ENCODE measurements around the gene FAM210A.

Gene FAM210A

GRCh38 chr18:13643261-13643751 is 83.1 kb downstream of the FAM210A start:
- DNase-seq = no peak

- DNase-seq = no peak
These were observed 83.9 kb downstream of the FAM210A start for GRCh38 chr18:13642440-13642827.

- DNase-seq = no peak
These were observed 84.6 kb downstream of the FAM210A start for GRCh38 chr18:13641551-13642439.

- no peak for DNase-seq
These were observed 86.0 kb downstream of the FAM210A start for GRCh38 chr18:13640266-13640860.

GRCh38 chr18:13638719-13639595 is 87.4 kb downstream of the FAM210A start:
- no peak for DNase-seq

GRCh38 chr18:13635046-13635445 is 91.3 kb downstream of the FAM210A start:
- DNase-seq = no peak

GRCh38 chr18:13633700-13634099 is 92.7 kb downstream of the FAM210A start:
- no peak for DNase-seq

GRCh38 chr18:13630716-13631268 is 95.6 kb downstream of the FAM210A start:
- no peak for DNase-seq

- peak; percentile 49 to 63 for DNase-seq
These were observed 96.3 kb downstream of the FAM210A start for GRCh38 chr18:13629841-13630715.

GRCh38 chr18:13628211-13628610 is 98.1 kb downstream of the FAM210A start:
- no peak for DNase-seq

- no peak for DNase-seq
These were observed 98.7 kb downstream of the FAM210A start for GRCh38 chr18:13627639-13628038.

- no peak for DNase-seq
These were observed 99.8 kb downstream of the FAM210A start for GRCh38 chr18:13626544-13626908.

- DNase-seq = no peak
These were observed 100.4 kb downstream of the FAM210A start for GRCh38 chr18:13625843-13626543.

GRCh38 chr18:13625355-13625754 is 101.0 kb downstream of the FAM210A start:
- DNase-seq = no peak

GRCh38 chr18:13624563-13625237 is 101.7 kb downstream of the FAM210A start:
- no peak for DNase-seq

GRCh38 chr18:13623871-13624270 is 102.5 kb downstream of the FAM210A start:
- DNase-seq = no peak

- no peak for DNase-seq
These were observed 103.0 kb downstream of the FAM210A start for GRCh38 chr18:13623348-13623747.

GRCh38 chr18:13622751-13623150 is 103.6 kb downstream of the FAM210A start:
- DNase-seq = no peak

- no peak for DNase-seq
These were observed 104.3 kb downstream of the FAM210A start for GRCh38 chr18:13621886-13622619.

- DNase-seq = no peak
These were observed 104.9 kb downstream of the FAM210A start for GRCh38 chr18:13621446-13621849.
